Gastroesophageal sphincter (tissue), 4 donors: Measurements from ENCODE around the gene HS6ST3. TPM values are rescaled to one million over a fixed set of nuclear protein-coding genes. Genes with fewer than 3 reads are reported as not detected.

Source experiments
- ATAC-seq: fragments of 150-250 bp; one replicate; pipeline ENCODE4 v1.9.1; 2016; ENCODE audit warnings: mild to moderate bottlenecking, moderate library complexity
- H3K27ac ChIP-seq, 4 donors: fragments of 200-600 bp; sonication (generic) in 3 of 4; 1 replicate in 3 of 4; 2 replicates in 1 of 4; pipeline ENCODE4 v1.5.1; 2016 to 2019
- H3K27me3 ChIP-seq: fragments of 200-600 bp; sonication (generic); one replicate; pipeline ENCODE4 v1.5.1; 2019
- H3K36me3 ChIP-seq, 2 donors: fragments of 200-600 bp; sonication (generic); one replicate each; pipeline ENCODE4 v1.5.1; 2019; ENCODE audit warnings: control low read depth in 1 of 2
- H3K4me1 ChIP-seq, 3 donors: fragments of 200-600 bp; sonication (generic); 1 replicate in 2 of 3; 2 replicates in 1 of 3; pipeline ENCODE4 v1.5.1; 2016 to 2019; ENCODE audit warnings: control low read depth in 2 of 3
- H3K4me3 ChIP-seq, 2 donors: fragments of 200-600 bp; sonication (generic); one replicate each; pipeline ENCODE4 v1.5.1; 2019; ENCODE audit warnings: mild to moderate bottlenecking in 1 of 2, moderate library complexity in 1 of 2
- H3K9me3 ChIP-seq, 3 donors: fragments of 200-600 bp; sonication (generic); one replicate each; pipeline ENCODE4 v1.5.1; 2017 to 2019; ENCODE audit warnings: control low read depth in 2 of 3
- EP300 ChIP-seq: sonication (generic); formaldehyde crosslinking; IDR thresholded peaks from one replicate; pipeline ENCODE4 v1.6.1; 2017; ENCODE audit warnings: antibody characterized with exemption, mild to moderate bottlenecking
- POLR2A ChIP-seq, 2 donors: fragments of 450-650 bp; IDR thresholded peaks; one replicate each; pipeline ENCODE4 v1.6.1; 2017; ENCODE audit warnings: antibody characterized with exemption in 2 of 2, mild to moderate bottlenecking in 2 of 2, moderate library complexity in 1 of 2
- POLR2AphosphoS5 ChIP-seq: sonication (generic); formaldehyde crosslinking; IDR thresholded peaks from one replicate; pipeline ENCODE4 v1.6.1; 2017; ENCODE audit warnings: antibody characterized with exemption
- WGBS, 2 donors: methylation state at CpG; one replicate each; pipeline ENCODE4 v1.1.5; 2018; ENCODE audit warnings: low coverage in 1 of 2; 5-methylcytosine and 5-hydroxymethylcytosine counted together
- total RNA-seq, 4 donors: library from RNA; depleted of rRNA; stranded (reverse); fragments of >200 nt; gene quantifications; one replicate each; pipeline ENCODE4 v1.1.0, GENCODE V29; 2016
- TF ChIP-seq, protein P1 (sequence below), 4 experiments: fragments of 200-600 bp in 2 of 4; fragments of 450-650 bp in 2 of 4; sonication (generic) in 1 of 4; IDR thresholded peaks; one replicate each; pipeline ENCODE4 v1.5.1; 2017 to 2019; ENCODE audit warnings: antibody characterized with exemption in 4 of 4, mild to moderate bottlenecking in 2 of 4, moderate library complexity in 2 of 4

The HS6ST3 gene
- total RNA-seq, 4 donors from 2014 or later = 3.4 to 13.2 (median 5.2) TPM

DNA sequence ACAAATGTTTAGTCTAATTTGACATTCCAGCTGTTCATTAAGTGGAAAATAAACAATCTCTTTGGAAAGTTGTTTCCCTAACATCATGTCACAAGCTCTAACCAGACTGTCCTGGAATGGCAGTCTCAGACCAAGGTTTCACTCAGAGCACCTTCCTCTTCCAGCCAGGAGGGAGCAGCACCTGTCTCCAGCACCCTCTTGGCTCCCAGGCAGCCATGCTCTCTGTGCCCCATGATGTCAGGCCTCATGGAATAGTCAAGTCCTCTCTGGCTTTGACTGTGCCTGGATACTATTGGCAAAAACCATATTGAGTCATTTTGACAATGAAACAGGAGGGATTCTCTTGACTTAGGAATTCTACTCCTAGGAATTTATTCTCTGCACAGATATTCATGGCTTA lies 733.0 kb downstream of the HS6ST3 start:
- no peak overlapping the region for H3K27ac ChIP-seq
- no peak overlapping the region for H3K4me3 ChIP-seq
- no peaks in the 10 kb centered on the region for H3K9me3 ChIP-seq
- no peak for TF ChIP-seq POLR2AphosphoS5
- TF ChIP-seq, protein P1, sequence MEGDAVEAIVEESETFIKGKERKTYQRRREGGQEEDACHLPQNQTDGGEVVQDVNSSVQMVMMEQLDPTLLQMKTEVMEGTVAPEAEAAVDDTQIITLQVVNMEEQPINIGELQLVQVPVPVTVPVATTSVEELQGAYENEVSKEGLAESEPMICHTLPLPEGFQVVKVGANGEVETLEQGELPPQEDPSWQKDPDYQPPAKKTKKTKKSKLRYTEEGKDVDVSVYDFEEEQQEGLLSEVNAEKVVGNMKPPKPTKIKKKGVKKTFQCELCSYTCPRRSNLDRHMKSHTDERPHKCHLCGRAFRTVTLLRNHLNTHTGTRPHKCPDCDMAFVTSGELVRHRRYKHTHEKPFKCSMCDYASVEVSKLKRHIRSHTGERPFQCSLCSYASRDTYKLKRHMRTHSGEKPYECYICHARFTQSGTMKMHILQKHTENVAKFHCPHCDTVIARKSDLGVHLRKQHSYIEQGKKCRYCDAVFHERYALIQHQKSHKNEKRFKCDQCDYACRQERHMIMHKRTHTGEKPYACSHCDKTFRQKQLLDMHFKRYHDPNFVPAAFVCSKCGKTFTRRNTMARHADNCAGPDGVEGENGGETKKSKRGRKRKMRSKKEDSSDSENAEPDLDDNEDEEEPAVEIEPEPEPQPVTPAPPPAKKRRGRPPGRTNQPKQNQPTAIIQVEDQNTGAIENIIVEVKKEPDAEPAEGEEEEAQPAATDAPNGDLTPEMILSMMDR (IDR thresholded peaks at IDR 0.05) = peak in 1 of 4 experiments; percentile 12
- H3K4me1 ChIP-seq = no peaks in the 10 kb centered on the region
- no peak for ATAC-seq
- no peaks in the 10 kb centered on the region for H3K36me3 ChIP-seq
- H3K27me3 ChIP-seq = no peaks in the 10 kb centered on the region

DNA sequence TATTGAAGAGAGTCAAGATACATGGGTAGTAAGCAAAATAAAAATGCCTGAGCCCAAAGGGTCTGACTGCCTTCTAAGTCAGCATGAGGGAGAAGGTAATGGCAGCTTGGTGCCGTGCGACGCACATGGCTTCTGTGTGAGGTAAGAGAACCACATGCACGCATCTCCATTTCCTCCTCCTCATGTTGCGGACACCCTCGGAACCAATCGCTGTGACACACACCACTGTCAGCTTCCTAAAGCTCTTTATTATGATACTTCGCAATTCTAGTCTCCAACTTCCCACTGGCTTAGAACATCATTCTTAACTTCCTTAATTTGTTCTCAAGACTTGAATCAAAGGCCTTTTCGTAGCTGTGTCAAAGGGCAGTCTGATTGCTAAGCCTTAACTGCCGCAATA lies 734.2 kb downstream of the HS6ST3 start:
- Histone ChIP-seq H3K9me3 (no peaks in the 10 kb centered on the region), H3K4me3 (no peak overlapping the region), H3K4me1 (no peaks in the 10 kb centered on the region), H3K27ac (no peak overlapping the region), H3K27me3 (no peaks in the 10 kb centered on the region), H3K36me3 (no peaks in the 10 kb centered on the region)
- no peak for TF ChIP-seq POLR2A (IDR thresholded peaks at IDR 0.05)
- TF ChIP-seq, protein P1 (IDR thresholded peaks at IDR 0.05) = no peak
- no peak for TF ChIP-seq POLR2AphosphoS5
- TF ChIP-seq EP300 = no peak
- no peak for ATAC-seq
- 94% methylated on average over 10 of the region's 10 CpGs; no CpG with 5 or more reads in 1 of the 2 donors for WGBS, 2 donors

DNA sequence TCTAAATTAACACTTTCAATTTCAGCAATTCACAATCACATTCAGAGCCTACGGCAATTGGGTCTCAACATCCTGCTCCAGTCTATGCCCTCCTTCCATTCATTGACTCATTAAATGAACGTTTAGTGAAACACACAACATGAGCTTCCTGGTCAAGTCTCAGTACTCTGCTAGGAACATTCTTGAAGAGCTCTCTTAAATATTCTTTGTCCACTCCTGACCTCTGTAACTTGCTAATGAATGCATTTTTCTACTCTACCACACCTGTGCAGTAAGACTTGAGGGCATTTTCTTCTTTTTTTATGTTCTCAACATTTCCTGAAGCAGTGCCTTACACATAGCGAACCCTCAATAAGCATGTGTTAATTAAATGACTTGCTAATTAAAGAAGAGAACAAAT lies 735.7 kb downstream of the HS6ST3 start:
- 73 to 79% methylated on average over 2 to 3 of the region's 3 CpGs for WGBS, 2 donors
- no peak for TF ChIP-seq POLR2AphosphoS5
- TF ChIP-seq POLR2A (IDR thresholded peaks at IDR 0.05) = no peak
- TF ChIP-seq, protein P1 (IDR thresholded peaks at IDR 0.05) = no peak
- TF ChIP-seq EP300 = no peak
- ATAC-seq = no peak
- Histone ChIP-seq H3K36me3 (no peaks in the 10 kb centered on the region), H3K27me3 (no peaks in the 10 kb centered on the region), H3K9me3 (no peaks in the 10 kb centered on the region), H3K4me3 (no peak overlapping the region), H3K4me1 (no peaks in the 10 kb centered on the region), H3K27ac (no peak overlapping the region)

DNA sequence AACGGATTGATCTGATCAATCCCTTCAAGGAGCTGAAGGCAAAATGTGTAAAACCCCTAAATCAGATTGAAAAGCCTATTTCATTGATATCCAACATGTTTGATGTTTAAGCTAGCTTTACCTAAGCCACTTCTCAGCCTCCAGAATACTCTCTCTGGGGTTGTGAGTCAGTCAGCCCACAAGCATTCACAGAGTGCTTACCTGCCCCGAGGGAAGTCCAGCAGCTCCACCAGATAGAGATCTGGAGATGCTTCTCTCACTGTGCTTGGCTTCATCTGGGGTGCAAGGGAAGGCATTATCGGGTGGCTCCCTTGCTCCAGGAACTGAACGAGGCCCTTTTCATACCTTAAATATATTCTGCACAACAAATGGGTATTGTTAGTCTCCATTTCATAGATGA lies 744.7 kb downstream of the HS6ST3 start:
- H3K27me3 ChIP-seq = no peaks in the 10 kb centered on the region
- ATAC-seq = no peak
- H3K27ac ChIP-seq = no peak overlapping the region
- no peaks in the 10 kb centered on the region for H3K9me3 ChIP-seq
- no peak overlapping the region for H3K4me3 ChIP-seq
- 67 to 69% methylated on average over 1 to 4 of the region's 4 CpGs for WGBS, 2 donors
- no peaks in the 10 kb centered on the region for H3K4me1 ChIP-seq
- no peaks in the 10 kb centered on the region for H3K36me3 ChIP-seq
- no peak for TF ChIP-seq POLR2A (IDR thresholded peaks at IDR 0.05)
- TF ChIP-seq, protein P1 (IDR thresholded peaks at IDR 0.05) = no peak
- no peak for TF ChIP-seq EP300
- TF ChIP-seq POLR2AphosphoS5 = no peak

DNA sequence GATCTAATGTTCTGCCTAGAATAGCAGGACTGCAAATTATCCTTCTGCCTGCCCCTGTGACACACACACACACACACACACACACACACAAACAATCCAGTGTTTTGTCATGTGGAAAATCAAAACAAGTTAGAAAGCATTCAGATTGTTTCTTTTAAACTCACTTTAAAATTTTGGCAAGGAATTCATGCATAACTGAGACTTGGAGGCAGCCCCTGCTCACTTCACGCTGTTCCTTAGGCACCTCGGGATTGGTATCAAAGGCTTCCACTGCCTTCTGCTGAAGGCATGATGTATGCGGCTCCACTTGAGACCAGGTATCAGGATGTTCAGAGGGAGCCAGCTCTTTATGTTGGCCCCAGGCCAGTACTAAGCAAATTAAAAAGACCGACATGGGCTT lies 745.6 kb downstream of the HS6ST3 start:
- no peak overlapping the region for H3K27ac ChIP-seq
- no peaks in the 10 kb centered on the region for H3K27me3 ChIP-seq
- 20 to 48% methylated on average over 1 to 4 of the region's 4 CpGs for WGBS, 2 donors
- TF ChIP-seq, protein P1 (IDR thresholded peaks at IDR 0.05) = no peak
- TF ChIP-seq EP300 (no peak), POLR2A (IDR thresholded peaks at IDR 0.05) (no peak), POLR2AphosphoS5 (no peak)
- ATAC-seq = no peak
- H3K9me3 ChIP-seq = no peaks in the 10 kb centered on the region
- H3K4me1 ChIP-seq = no peaks in the 10 kb centered on the region
- H3K36me3 ChIP-seq = no peaks in the 10 kb centered on the region
- H3K4me3 ChIP-seq = no peak overlapping the region
